Measurements from ENCODE around the gene LCN15.
"Not testable (repeated sequence)": the region's sequence is repeated elsewhere in the genome, so short reads cannot be mapped to it uniquely, and the experiment has no call there.

LCN15 gene

DNA sequence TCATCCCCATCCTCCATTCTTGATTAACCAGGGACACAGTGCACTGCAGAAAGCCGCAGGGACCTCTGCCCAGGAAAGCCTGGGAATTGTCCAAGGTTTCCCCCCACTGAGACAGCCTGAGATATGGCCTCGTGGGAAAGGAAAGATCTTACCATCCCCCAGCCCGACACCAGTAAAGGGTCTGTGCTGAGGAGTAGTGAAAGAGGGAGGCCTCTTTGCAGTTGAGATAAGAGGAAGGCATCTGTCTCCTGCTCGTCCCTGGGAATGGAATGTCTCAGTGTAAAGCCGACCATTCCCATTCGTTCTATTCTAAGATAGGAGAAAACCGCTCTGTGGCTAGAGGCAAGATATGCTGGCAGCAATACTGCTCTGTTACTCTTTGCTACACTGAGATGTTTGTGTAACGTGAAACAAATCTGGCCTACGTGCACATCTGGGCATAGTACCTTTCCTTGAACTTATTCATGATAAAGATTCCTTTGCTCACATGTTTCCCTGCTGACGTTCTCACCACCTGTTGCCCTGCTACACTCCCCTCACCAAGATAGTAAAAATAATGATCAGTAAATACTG, 32.5 kb upstream of the LCN15 start:
- not testable (repeated sequence) for H3K9me3 ChIP-seq (replicated peaks in 1 of 2; ENCODE audit: control insufficient read depth in 2 of 2, insufficient read depth in 1 of 2, low read depth in 1 of 2, low read length in 2 of 2); H3K4me2 ChIP-seq (ENCODE audit: insufficient read depth, low read length, poor library complexity, severe bottlenecking); H4K8ac ChIP-seq (ENCODE audit: low read depth, low read length); H3K23ac ChIP-seq (ENCODE audit: low read depth, low read length, poor library complexity); H3K4ac ChIP-seq (ENCODE audit: low read length); H3K4me3 ChIP-seq (ENCODE audit: low read length in 2 of 2); H2BK120ac ChIP-seq (ENCODE audit: low read depth, low read length); H2AK5ac ChIP-seq (ENCODE audit: low read depth, low read length); H2BK5ac ChIP-seq (ENCODE audit: low read length); DNase-seq (ENCODE audit: low spot score); H4K91ac ChIP-seq (ENCODE audit: low read depth, low read length, poor library complexity); H3K18ac ChIP-seq (ENCODE audit: low read length); H2AFZ ChIP-seq (ENCODE audit: low read length); H2BK12ac ChIP-seq (ENCODE audit: low read length); H3K79me1 ChIP-seq (ENCODE audit: low read depth, low read length); H3K9ac ChIP-seq (ENCODE audit: low read depth, low read length, poor library complexity); H2BK15ac ChIP-seq (ENCODE audit: low read length)
- Histone ChIP-seq H3K27ac (replicated peaks; ENCODE audit: low read length) (peak overlapping the region; percentile 68), H3K14ac (ENCODE audit: low read length) (peak overlapping the region; percentile 17), H3K36me3 (replicated peaks in 1 of 2; ENCODE audit: control insufficient read depth in 2 of 2, insufficient read depth in 2 of 2, low read length in 2 of 2) (peaks cover 4 to 14% of the 10 kb centered on the region in 2 donors), H3K27me3 (ENCODE audit: control insufficient read depth in 3 of 3, insufficient read depth in 3 of 3, low read depth in 1 of 3, low read length in 3 of 3) (peaks cover 0 to 14% (median 5%) of the 10 kb centered on the region in 3 experiments), H3K4me1 (ENCODE audit: control insufficient read depth in 2 of 2, insufficient read depth in 1 of 2, low read depth in 1 of 2, low read length in 2 of 2) (peaks cover 23 to 28% of the 10 kb centered on the region in 2 donors)
- no CpG with 5 or more reads among the region's 10 CpGs for WGBS, 2 donors (ENCODE audit: extremely low coverage in 2 of 2, insufficient read length in 2 of 2, insufficient replicate concordance in 1 of 2)

GRCh38 chr9:136796238-136796774, 32.0 kb upstream of the LCN15 start, which contains the start of gene CCDC183:
Gene CCDC183 (plus strand): TSS chr9:136796338. CDS start chr9:136796398, 60 bp downstream.
- Histone ChIP-seq H3K18ac (ENCODE audit: low read length) (peak within 1 kb of the TSS; percentile 88), H2BK120ac (ENCODE audit: low read depth, low read length) (peak within 1 kb of the TSS; percentile 44), H3K9ac (ENCODE audit: low read depth, low read length, poor library complexity) (no peak within 1 kb of the TSS), H4K91ac (ENCODE audit: low read depth, low read length, poor library complexity) (no peak within 1 kb of the TSS), H2BK15ac (ENCODE audit: low read length) (no peak within 1 kb of the TSS), H3K14ac (ENCODE audit: low read length) (peak within 1 kb of the TSS; percentile 17), H3K79me1 (ENCODE audit: low read depth, low read length) (no peaks in the 10 kb centered on the region), H3K36me3 (replicated peaks in 1 of 2; ENCODE audit: control insufficient read depth in 2 of 2, insufficient read depth in 2 of 2, low read length in 2 of 2) (peaks cover 4 to 14% of the 10 kb centered on the region in 2 donors), H2BK5ac (ENCODE audit: low read length) (peak within 1 kb of the TSS; percentile 4), H3K4me3 (ENCODE audit: low read length in 2 of 2) (no peak within 1 kb of the TSS), H3K4ac (ENCODE audit: low read length) (no peak within 1 kb of the TSS), H2AK5ac (ENCODE audit: low read depth, low read length) (peak within 1 kb of the TSS; percentile 71), H4K8ac (ENCODE audit: low read depth, low read length) (no peak within 1 kb of the TSS), H3K4me1 (ENCODE audit: control insufficient read depth in 2 of 2, insufficient read depth in 1 of 2, low read depth in 1 of 2, low read length in 2 of 2) (peaks cover 23 to 32% of the 10 kb centered on the region in 2 donors), H3K27me3 (ENCODE audit: control insufficient read depth in 3 of 3, insufficient read depth in 3 of 3, low read depth in 1 of 3, low read length in 3 of 3) (peaks cover 0 to 14% (median 5%) of the 10 kb centered on the region in 3 experiments), H3K23ac (ENCODE audit: low read depth, low read length, poor library complexity) (peak within 1 kb of the TSS; percentile 67), H2AFZ (ENCODE audit: low read length) (no peak within 1 kb of the TSS), H3K27ac (replicated peaks; ENCODE audit: low read length) (peak within 1 kb of the TSS; percentile 68), H2BK12ac (ENCODE audit: low read length) (no peak within 1 kb of the TSS), H3K4me2 (ENCODE audit: insufficient read depth, low read length, poor library complexity, severe bottlenecking) (no peak within 1 kb of the TSS), H3K9me3 (replicated peaks in 1 of 2; ENCODE audit: control insufficient read depth in 2 of 2, insufficient read depth in 1 of 2, low read depth in 1 of 2, low read length in 2 of 2) (no peaks in the 10 kb centered on the region)
- no peak for DNase-seq (ENCODE audit: low spot score)
- WGBS, 2 donors (ENCODE audit: extremely low coverage in 2 of 2, insufficient read length in 2 of 2, insufficient replicate concordance in 1 of 2), result no CpG with 5 or more reads among the region's 5 CpGs

DNA sequence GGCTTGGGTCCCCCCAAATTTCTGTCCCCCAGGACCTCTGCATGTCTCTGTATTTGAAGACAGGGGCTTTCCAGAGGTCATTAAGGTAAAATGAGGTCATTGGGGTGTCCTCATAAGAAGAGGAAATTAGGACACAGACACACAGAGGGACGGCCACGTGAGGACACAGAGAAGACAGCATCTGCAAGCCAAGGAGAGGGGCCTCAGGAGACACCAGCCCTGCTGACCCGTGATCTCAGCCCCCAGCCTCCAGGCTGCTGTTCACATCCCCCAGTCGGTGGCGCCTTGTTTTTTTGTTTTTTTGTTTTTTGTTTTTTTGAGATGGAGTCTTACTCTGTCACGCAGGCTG, 30.7 kb upstream of the LCN15 start:
- WGBS, 2 donors (ENCODE audit: extremely low coverage in 2 of 2, insufficient read length in 2 of 2, insufficient replicate concordance in 1 of 2), result no CpG with 5 or more reads among the region's 6 CpGs
- Histone ChIP-seq H4K8ac (ENCODE audit: low read depth, low read length) (no peak overlapping the region), H2BK12ac (ENCODE audit: low read length) (no peak overlapping the region), H3K14ac (ENCODE audit: low read length) (no peak overlapping the region), H3K79me1 (ENCODE audit: low read depth, low read length) (no peaks in the 10 kb centered on the region), H4K91ac (ENCODE audit: low read depth, low read length, poor library complexity) (no peak overlapping the region), H3K9ac (ENCODE audit: low read depth, low read length, poor library complexity) (no peak overlapping the region), H2BK120ac (ENCODE audit: low read depth, low read length) (no peak overlapping the region), H3K27ac (replicated peaks; ENCODE audit: low read length) (no peak overlapping the region), H3K9me3 (replicated peaks in 1 of 2; ENCODE audit: control insufficient read depth in 2 of 2, insufficient read depth in 1 of 2, low read depth in 1 of 2, low read length in 2 of 2) (no peaks in the 10 kb centered on the region), H2BK15ac (ENCODE audit: low read length) (no peak overlapping the region), H3K4ac (ENCODE audit: low read length) (no peak overlapping the region), H3K18ac (ENCODE audit: low read length) (no peak overlapping the region), H3K23ac (ENCODE audit: low read depth, low read length, poor library complexity) (no peak overlapping the region), H3K4me2 (ENCODE audit: insufficient read depth, low read length, poor library complexity, severe bottlenecking) (no peak overlapping the region), H2BK5ac (ENCODE audit: low read length) (no peak overlapping the region), H3K27me3 (ENCODE audit: control insufficient read depth in 3 of 3, insufficient read depth in 3 of 3, low read depth in 1 of 3, low read length in 3 of 3) (peaks cover 0 to 12% (median 5%) of the 10 kb centered on the region in 3 experiments), H3K36me3 (replicated peaks in 1 of 2; ENCODE audit: control insufficient read depth in 2 of 2, insufficient read depth in 2 of 2, low read length in 2 of 2) (peaks cover 4 to 14% of the 10 kb centered on the region in 2 donors), H2AK5ac (ENCODE audit: low read depth, low read length) (no peak overlapping the region), H3K4me3 (ENCODE audit: low read length in 2 of 2) (no peak overlapping the region), H3K4me1 (ENCODE audit: control insufficient read depth in 2 of 2, insufficient read depth in 1 of 2, low read depth in 1 of 2, low read length in 2 of 2) (peaks cover 20 to 31% of the 10 kb centered on the region in 2 donors), H2AFZ (ENCODE audit: low read length) (no peak overlapping the region)
- DNase-seq (ENCODE audit: low spot score), result no peak

DNA sequence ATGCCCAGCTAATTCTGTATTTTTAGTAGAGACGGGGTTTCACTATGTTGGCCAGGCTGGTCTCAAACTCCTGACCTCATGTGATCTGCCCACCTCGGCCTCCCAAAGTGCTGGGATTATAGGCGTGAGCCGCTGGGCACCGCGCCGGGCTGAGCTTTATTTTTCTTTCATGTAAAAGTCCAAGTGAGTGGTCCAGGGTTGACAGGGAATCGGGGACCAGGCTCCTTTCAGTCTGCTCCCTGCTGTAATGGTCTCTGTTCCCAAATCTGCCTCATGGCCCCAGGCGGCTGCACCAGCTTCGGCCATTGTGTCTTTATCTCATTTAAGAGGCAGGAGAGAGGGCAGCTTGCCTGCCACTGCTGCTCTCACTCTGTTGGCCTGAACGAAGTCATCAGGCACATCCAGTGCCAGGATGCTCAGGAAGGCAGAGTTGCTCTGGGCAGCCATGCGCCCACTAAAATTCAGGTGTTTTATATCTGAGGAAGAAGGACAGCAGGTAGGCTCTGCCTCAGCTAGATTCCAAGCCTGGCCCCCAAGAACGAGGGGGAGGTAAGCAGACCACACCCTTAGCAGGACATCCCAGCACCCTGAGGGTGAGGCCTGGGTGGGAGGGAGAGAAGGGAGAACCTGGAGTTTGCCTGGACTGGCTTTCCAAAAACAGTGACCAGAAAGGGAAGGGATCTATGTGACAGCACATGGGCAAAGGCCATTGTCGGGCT, 30.1 kb upstream of the LCN15 start:
- no peak overlapping the region for H3K18ac ChIP-seq (ENCODE audit: low read length)
- no peak overlapping the region for H3K4ac ChIP-seq (ENCODE audit: low read length)
- H2BK15ac ChIP-seq (ENCODE audit: low read length), result no peak overlapping the region
- H4K8ac ChIP-seq (ENCODE audit: low read depth, low read length), result no peak overlapping the region
- no peak overlapping the region for H2AK5ac ChIP-seq (ENCODE audit: low read depth, low read length)
- H3K27ac ChIP-seq (replicated peaks; ENCODE audit: low read length), result no peak overlapping the region
- H3K4me3 ChIP-seq (ENCODE audit: low read length in 2 of 2), result no peak overlapping the region
- no peaks in the 10 kb centered on the region for H3K9me3 ChIP-seq (replicated peaks in 1 of 2; ENCODE audit: control insufficient read depth in 2 of 2, insufficient read depth in 1 of 2, low read depth in 1 of 2, low read length in 2 of 2)
- peaks cover 4 to 14% of the 10 kb centered on the region in 2 donors for H3K36me3 ChIP-seq (replicated peaks in 1 of 2; ENCODE audit: control insufficient read depth in 2 of 2, insufficient read depth in 2 of 2, low read length in 2 of 2)
- WGBS, 2 donors (ENCODE audit: extremely low coverage in 2 of 2, insufficient read length in 2 of 2, insufficient replicate concordance in 1 of 2), result no CpG with 5 or more reads among the region's 14 CpGs
- no peak overlapping the region for H3K4me2 ChIP-seq (ENCODE audit: insufficient read depth, low read length, poor library complexity, severe bottlenecking)
- no peaks in the 10 kb centered on the region for H3K79me1 ChIP-seq (ENCODE audit: low read depth, low read length)
- no peak overlapping the region for H3K9ac ChIP-seq (ENCODE audit: low read depth, low read length, poor library complexity)
- DNase-seq (ENCODE audit: low spot score), result no peak
- H3K14ac ChIP-seq (ENCODE audit: low read length), result no peak overlapping the region
- H2BK12ac ChIP-seq (ENCODE audit: low read length), result no peak overlapping the region
- no peak overlapping the region for H2BK120ac ChIP-seq (ENCODE audit: low read depth, low read length)
- H3K4me1 ChIP-seq (ENCODE audit: control insufficient read depth in 2 of 2, insufficient read depth in 1 of 2, low read depth in 1 of 2, low read length in 2 of 2), result peaks cover 17 to 28% of the 10 kb centered on the region in 2 donors
- no peak overlapping the region for H2BK5ac ChIP-seq (ENCODE audit: low read length)
- no peak overlapping the region for H4K91ac ChIP-seq (ENCODE audit: low read depth, low read length, poor library complexity)
- no peak overlapping the region for H2AFZ ChIP-seq (ENCODE audit: low read length)
- no peak overlapping the region for H3K23ac ChIP-seq (ENCODE audit: low read depth, low read length, poor library complexity)
- peaks cover 0 to 7% (median 5%) of the 10 kb centered on the region in 3 experiments for H3K27me3 ChIP-seq (ENCODE audit: control insufficient read depth in 3 of 3, insufficient read depth in 3 of 3, low read depth in 1 of 3, low read length in 3 of 3)

Measured in neuronal stem cell (in vitro differentiated cells).